Urothelium cell line (cell line): Measurements from ENCODE around the gene PCBP3.

Source experiments
- DNase-seq: peaks from one replicate; pipeline ENCODE4 v3.0.0; 2011; ENCODE audit warnings: low spot score, mixed read lengths
- FAIRE-seq: peaks from 2 replicates; lab custom pipeline; 2011; peaks lifted over from hg19 to GRCh38; lab: Jason Lieb, UNC

The PCBP3 gene

DNA sequence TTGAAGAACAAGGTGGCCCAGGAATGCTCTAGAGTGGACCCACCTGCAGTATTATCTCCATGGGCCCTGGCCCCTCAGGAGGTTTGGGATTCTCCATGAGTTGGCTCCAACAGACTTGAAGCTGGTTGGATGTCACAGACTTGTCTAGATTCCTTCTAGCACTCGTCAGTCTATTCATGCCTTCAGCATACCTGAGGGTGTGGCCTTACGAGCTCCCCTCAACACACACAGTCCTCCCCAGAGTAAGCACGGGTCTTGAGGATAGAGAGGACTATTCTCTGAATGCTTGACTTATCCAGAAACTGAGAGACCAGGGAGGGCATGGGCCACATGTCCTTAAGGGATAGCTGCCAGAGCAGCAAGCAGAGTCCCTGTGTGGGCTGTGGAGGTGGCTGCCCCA lies 292.1 kb downstream of the PCBP3 start:
- no peak for FAIRE-seq
- no peak for DNase-seq

- DNase-seq (no peak), FAIRE-seq (no peak)
These were observed 294.4 kb downstream of the PCBP3 start for GRCh38 chr21:45937721-45938452.

DNA sequence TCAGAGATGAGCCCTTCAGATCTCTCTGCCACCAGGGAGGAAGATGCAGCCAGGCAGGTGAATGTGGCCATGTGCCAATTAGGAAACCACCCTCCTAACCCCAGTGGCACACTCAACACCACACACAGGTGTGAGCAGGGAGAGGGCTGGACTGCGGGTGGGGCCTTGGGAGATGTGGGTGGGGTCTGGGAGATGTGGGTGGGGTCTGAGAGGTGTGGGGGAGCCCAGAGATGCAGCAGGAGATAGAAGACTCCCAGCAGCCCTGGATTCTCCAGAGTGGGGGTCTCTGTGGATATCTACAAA lies 294.9 kb downstream of the PCBP3 start:
- DNase-seq = no peak
- no peak for FAIRE-seq

- FAIRE-seq (no peak), DNase-seq (no peak)
These were observed 295.4 kb downstream of the PCBP3 start for GRCh38 chr21:45938811-45939520.

GRCh38 chr21:45939521-45940045 lies 296.1 kb downstream of the PCBP3 start:
- no peak for DNase-seq
- FAIRE-seq = no peak

GRCh38 chr21:45940091-45940490 lies 296.6 kb downstream of the PCBP3 start:
- FAIRE-seq (no peak), DNase-seq (no peak)

DNA sequence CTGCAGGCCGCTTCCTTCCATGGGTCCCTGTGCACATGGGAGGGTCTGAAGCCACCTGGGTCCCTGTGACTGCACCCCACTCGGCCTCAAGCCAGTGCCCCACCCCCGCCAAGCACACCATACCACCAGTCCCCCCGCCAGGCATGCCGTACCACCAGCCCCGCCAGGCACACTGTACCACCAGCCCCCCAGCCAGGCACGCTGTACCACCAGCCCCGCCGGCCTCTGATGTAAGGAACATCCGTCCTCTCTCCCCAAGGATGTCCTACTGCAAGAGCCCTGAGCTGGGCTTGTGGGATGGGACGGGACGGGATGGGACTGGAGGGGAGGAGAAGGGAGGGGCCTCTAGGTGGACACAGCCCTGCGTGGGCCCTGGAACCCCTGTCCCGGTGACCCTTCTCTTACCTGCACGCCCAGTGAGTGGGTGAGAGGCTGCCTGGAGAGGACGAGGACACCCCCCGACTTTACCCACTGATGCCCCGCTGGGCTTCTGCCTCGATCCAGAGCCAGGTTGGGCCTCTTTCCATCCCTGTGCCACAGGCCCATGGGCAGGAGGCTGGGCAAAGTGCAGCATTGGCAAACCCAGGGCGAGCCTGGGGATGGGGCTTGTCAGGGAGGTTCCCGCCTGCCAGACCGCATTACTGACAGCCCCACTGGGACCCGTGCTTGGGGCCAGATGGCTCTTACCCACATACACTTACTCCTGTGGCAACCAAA lies 297.3 kb downstream of the PCBP3 start:
- FAIRE-seq = no peak
- DNase-seq = no peak

DNA sequence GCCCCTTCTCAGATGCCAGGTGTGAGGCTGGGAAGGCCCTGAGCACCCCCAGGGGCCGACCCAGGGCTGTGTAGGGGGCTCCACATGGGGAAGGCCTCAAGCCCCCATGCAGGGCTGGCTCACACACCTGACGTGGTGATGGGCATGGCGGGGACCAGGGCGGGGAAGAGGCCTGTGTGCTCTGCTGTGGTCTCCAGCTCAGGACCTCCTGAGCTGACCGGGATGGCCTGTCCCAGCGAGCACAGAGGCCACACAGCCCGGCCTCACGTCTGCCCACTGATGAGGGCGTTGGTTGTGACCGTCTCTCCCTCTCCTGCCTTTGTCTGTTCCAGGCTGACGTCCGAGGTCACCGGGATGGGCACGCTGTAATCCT lies 297.8 kb downstream of the PCBP3 start:
- FAIRE-seq (no peak), DNase-seq (no peak)

DNA sequence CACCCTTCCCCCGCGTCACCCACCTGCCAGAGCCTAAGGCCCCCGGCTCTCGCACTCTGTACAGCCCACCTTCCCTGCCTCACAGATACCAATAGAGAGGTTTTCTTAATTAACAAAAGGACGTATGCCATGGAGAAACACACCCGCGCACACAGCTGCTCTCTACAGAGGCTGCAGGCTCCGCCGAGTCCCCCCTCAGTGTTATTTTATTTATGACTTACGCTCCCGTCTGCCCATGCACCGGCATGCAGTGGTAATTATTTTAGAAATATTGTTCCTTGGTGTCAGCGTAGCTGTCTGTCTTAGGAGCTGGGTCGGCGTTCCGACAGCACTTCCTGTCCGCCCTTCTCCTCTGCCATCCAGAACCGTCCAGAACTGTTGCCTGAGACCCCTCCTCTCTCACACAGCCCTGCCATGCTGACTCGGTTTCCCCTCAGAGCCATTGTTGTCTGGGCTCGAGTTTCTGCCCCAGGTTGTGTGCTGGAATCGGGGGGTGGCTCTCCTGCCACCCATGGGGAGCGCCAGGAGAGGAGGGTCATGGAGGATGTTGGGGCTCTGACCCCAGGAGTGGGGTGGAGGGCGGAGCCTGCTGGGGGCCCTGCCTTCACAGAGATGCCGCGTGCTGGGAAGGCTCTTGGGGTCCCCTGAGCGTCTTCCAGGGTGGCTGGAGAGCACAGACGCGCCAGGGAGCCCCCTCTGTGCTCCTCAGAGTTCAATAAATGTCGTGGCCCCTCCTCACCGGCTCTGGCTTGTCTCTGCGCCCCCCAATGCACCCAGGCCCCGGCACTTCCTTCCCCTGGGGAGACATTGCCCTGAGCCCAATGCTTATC lies 298.4 kb downstream of the PCBP3 start:
- DNase-seq (no peak), FAIRE-seq (no peak)

GRCh38 chr21:45942755-45943629 lies 299.5 kb downstream of the PCBP3 start:
- no peak for FAIRE-seq

DNA sequence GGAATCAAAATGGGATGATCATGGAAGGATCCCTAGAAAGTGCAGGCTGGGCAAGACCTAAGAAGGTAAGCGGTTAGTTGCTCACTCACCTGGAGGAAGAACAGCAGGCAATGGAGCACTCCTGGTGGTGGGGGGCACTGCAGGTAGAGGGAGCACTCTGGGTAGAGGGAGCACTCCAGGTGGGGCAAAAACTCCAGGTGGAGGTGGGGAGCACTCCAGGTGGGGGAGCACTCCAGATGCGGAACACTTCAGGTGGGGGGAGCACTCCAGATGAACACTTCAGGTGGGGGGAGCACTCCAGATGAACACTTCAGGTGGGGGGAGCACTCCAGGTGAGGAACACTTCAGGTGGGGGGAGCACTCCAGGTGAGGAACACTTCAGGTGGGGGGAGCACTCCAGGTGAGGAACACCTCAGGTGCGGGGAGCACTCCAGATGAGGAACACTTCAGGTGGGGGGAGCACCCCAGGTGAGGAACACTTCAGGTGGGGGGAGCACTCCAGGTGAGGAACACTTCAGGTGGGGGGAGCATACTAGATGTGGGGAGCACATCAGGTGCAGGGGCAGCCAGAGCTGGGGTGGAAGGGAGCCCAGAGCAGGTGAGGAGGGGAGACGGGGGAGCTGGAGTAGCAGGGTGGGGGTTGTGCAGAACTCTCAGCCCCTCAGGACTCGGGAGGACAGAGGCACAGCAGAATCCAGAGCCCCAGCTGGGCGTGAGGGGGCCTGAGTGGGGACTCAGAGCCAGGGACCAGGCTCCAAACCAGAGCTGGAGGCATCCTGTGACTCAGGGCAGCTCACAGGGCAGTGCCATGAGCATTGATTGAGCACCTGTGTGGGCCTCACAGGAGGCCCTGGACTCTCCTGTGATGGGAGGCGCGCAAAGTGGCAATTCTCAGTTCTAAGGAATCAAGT lies 300.4 kb downstream of the PCBP3 start:
- FAIRE-seq (no peak), DNase-seq (no peak)

More at GRCh38 chr21:45942755-45943629, 299.5 kb downstream of the PCBP3 start:
- no peak for DNase-seq

DNA sequence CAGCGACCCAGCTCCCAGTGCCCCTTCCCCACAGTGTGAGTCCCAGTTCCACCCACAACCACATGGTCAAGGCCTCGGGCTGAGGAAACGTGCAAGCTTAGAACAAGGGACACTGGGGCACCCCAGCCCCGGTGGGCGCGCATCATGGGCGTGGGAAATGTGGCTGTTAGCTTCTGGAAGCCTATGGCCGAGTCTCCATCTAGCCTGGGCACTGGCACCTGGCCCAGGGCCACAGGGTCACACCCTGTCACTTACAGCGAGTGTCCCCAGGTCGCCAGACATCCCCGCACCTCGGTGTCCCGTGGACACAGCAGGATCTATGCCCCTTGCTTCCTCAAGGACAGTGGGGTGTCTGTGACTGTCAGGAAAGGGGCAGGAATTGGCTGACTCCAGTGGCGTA lies 301.1 kb downstream of the PCBP3 start:
- DNase-seq = no peak
- FAIRE-seq = no peak

DNA sequence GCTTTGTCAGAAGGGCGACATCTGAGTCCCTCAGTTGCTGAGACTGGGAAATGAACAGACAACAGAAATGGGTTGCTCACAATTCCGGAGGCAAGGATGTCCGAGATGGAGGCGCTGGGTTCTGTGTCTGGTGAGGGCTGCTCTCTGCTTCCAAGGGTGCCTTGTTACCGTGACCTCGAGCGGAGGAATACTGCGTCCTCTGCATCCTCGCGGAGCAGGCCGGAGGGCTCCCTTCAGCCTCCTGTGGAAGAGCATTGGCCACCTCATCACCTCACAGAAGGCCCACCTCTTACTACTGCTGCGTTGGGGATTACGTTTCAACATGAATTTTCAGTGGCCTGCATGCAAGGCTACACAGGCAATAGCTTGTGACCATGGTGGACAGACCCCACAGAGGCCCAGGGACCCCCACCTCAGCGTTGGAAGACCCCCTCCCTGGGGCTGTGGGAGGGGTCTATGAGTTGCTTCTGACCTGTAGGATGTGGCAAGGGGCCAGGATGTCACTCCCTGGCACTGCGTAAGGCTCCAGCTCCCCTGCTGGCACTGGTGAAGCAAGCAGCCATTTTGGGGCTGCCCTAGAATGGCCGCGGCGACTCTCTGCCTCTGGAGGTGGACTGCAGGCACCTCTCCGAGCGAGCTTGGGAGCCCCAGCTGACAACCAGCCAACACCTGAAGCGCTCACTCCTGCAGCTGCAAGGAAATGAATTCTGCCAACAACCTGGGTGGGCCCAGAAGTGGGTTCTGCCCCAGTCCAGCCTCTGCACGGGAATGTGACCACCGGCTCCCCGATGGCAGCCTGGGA lies 301.7 kb downstream of the PCBP3 start:
- DNase-seq = no peak
- FAIRE-seq = no peak

- no peak for DNase-seq
- no peak for FAIRE-seq
These were observed 302.3 kb downstream of the PCBP3 start for GRCh38 chr21:45945868-45946210.

- FAIRE-seq (no peak), DNase-seq (no peak)
These were observed 303.8 kb downstream of the PCBP3 start for GRCh38 chr21:45947296-45947695.

- DNase-seq (no peak), FAIRE-seq (no peak)
These were observed 304.3 kb downstream of the PCBP3 start for GRCh38 chr21:45947716-45948255.

DNA sequence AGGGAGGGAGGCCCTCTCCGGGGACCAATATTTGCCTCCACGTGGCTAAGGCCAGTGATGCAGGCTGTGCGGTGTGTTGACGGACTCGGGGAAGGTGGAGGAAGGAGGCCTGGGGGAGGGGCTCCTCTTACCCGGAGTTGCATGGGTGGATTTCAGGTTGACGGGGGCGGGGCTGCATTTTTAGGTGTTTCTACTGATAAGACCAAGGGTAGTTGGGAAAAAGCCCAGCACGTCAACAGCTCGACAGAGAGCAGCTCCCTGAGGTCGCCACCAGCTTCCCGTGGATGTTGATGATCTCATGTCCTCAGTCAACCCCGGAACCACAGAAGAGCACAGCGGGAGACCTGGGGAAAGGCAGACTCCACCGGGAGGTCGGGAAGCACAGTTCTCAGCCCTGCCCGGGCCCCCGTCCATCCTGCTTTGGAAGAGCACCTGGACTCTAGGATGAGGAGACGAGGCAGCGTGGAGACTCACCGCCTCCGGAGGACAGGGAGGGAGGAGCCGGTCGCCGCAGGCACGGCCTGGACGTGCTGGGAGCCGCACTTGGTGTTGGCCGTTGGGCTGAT lies 305.1 kb downstream of the PCBP3 start:
- FAIRE-seq (no peak), DNase-seq (no peak)
